ENCODE measurements around the gene ACTL8.

ACTL8 gene

DNA sequence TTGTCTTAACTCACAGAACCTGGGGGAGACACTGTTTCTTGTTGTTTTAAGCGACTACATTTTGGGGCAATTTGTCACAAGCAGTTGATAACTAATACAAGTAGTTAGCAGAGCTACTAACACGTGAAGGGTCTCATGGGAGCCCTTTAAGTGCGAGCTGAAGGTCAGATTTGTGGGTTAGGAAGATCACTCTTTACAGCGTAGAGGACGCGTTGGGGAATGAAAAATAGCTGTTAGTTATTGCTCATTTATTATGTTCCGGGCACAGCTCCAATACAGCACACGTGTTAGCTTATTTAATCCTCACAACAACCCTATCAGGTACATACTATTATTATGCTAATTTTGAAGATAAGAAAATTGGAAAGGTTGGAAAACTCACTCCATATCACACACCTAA is 95.9 kb downstream of the ACTL8 start:
- no peak for DNase-seq

DNA sequence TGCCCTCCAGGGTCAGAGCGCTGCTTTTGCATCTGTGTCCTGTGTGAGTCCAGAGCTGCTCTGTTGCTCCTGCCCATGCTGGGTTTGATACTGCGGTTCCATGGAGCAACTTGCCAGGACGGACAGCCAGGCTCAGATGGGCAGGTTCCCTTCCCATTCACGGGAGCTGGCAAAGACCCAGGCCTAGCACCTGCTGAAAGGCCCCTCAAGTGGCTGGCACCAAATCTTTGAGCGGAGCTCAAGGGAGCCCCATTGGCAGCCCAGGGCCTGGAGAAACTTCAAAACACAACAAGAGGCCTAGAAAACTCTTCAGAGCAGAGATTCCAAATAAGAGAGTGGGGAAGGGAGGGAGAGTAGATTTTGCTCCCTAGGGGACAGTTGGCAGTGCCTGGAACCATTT is 97.2 kb downstream of the ACTL8 start:
- no peak for DNase-seq

DNA sequence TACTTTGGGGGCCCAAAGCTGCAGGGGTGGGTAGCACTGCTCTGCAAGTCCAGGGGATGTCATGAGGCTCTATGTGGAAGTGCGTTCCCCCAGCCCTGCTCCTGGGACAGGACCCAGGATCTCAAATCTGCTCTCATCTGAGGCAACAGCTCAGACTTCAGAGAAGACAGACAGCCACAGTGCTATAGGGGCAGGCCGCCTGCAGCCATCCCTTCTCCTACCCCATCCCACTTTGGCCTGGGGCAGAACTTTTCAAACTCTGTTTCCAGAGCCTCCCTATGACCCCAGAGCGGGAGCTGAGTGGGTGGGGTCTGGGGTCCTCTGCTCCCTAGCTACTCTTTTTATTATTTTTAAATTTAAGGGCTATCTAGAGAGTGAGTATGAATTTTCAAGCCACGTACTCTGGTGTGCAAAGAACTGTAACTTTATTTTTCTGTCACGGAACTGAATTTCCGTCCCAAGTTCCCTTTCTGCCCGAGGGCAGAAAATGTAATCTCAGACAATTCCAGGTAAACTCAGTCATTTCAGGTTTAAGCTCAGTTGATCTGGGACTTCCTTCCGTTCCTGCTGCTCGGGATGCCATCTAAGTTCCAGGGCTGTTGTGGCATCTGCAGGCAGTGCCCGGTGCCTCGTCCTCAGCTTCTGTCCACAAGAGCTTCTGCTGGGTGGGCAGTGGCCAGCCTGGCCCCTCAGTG is 98.3 kb downstream of the ACTL8 start:
- no peak for DNase-seq

DNA sequence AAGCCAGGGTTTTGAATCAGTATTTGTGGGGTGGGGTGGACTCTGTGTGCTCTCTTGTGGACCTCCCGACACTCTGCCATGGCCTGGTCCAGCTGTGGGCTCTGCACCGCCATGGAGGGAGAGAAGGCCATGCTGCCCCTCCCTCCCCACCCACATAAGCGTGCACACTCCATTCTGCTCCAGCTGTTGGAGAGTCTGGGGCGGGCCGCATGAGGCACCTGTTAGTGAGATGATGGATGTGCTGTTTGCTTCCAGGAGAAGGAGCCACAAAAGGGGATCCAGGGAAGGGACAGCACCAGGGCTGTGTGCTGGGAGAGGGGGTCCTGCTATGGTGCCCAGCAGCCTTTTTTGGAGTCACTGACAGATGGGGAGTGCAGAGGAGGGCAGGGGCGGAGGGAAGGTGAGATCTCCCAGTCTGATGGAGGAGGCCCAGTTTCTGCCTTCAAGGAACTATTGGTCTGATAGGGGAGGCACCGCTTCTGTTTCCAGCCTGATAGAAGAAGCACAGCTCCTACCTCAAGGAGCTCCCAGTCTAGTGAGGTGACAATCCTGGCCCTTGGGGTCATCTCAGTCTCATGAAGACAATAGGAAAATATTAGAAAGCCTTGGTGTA is 101.5 kb downstream of the ACTL8 start:
- no peak for DNase-seq

DNA sequence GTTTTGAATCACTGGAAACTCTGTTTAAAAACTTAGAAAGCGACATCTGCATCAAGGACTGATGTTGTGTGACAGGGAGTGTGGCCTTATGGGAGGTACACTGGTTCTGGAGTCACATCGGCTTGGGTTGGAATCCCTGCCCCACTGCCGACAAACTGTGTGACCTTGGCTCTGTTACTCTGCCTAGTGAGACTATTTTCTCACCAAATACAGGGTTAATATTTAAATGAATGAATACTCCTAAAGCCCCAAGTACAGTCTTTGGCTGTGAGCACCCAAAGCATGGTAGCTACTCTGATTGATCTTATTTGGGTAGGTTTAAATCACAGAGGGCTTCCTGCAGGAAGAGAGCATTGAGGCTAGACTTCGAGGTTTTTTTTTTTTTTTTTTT is 102.0 kb downstream of the ACTL8 start:
- DNase-seq = no peak

GRCh38 chr1:17857996-17858395 is 102.9 kb downstream of the ACTL8 start:
- DNase-seq = no peak

DNA sequence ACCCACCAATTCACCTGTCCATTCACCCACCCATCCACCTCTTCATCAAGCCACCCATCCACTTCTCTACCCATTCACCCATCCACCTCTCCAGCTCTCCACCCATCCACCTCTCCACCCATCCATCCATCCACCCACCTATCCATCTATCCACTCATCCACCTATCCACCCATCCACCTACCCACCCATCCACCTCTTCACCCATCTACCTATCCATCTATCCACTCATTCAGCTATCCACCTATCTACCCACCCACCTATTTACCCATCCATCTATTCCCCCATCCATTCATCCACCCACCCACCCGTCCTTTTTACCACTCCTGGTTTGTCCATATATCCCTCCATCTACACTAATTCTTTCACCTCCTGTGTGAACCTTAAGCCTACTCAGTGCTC is 105.7 kb downstream of the ACTL8 start:
- DNase-seq = no peak

GRCh38 chr1:17861685-17862084 is 106.6 kb downstream of the ACTL8 start:
- DNase-seq = no peak

- DNase-seq = no peak
Observed at GRCh38 chr1:17862121-17862520, 107.0 kb downstream of the ACTL8 start.

- DNase-seq = no peak
Observed at GRCh38 chr1:17865912-17866739, 111.0 kb downstream of the ACTL8 start.

DNA sequence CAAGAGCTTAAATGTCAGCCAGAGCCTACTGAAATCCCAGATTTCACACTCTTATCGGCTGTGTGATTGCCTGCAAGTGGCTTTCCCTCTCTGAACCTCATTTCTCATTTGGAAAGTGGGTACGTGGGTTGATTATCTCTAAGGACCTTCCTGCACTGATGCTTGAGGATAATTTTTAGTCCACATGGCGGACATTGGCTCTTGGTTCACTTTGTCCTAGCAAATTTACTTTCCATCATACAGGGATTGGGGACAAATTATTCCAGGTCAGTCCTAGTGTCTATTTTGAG is 111.6 kb downstream of the ACTL8 start:
- no peak for DNase-seq

GRCh38 chr1:17867470-17867869 is 112.3 kb downstream of the ACTL8 start:
- no peak for DNase-seq

GRCh38 chr1:17869815-17870214 is 114.7 kb downstream of the ACTL8 start:
- DNase-seq = no peak

DNA sequence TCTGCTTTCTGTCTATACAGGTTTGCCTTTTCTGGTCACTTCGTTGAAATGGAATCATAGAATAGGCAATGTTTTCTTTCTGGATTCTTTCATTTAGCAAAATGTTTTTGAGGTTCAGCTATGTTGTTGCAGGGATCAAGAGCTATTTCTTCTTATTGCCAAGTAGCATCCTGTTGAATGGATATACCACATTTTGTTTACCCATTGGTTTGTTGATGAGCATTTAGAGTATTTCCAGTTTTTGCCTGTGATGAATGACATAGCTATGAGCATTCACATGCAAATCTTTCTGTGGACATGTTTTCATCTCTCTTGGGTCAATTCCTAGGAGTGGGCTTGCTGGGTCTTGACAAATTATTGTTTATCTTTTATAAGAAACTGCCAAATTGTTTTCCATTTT is 115.5 kb downstream of the ACTL8 start:
- no peak for DNase-seq

- DNase-seq = no peak
Observed at GRCh38 chr1:17873007-17873675, 118.0 kb downstream of the ACTL8 start.

DNA sequence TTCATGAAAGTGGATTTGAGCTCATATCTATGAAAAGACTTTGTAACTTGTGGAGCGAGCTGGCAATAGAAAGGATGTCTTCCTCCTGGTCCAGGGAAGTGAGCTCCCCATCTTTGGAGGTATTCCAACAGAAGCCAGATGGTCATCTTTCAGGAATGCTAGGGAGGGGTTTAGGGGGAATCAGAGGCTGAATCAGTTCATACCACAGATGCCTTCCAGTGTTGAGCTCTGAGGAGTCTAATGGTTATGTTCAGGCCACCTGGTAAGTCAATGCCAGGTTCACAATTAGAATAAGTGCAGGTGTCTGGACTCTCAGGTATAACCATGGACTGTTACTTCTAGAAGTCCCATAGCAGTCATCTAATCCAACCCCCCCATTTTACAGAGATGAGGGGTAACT is 119.1 kb downstream of the ACTL8 start:
- DNase-seq = no peak

GRCh38 chr1:17874710-17875109 is 119.6 kb downstream of the ACTL8 start:
- no peak for DNase-seq

DNA sequence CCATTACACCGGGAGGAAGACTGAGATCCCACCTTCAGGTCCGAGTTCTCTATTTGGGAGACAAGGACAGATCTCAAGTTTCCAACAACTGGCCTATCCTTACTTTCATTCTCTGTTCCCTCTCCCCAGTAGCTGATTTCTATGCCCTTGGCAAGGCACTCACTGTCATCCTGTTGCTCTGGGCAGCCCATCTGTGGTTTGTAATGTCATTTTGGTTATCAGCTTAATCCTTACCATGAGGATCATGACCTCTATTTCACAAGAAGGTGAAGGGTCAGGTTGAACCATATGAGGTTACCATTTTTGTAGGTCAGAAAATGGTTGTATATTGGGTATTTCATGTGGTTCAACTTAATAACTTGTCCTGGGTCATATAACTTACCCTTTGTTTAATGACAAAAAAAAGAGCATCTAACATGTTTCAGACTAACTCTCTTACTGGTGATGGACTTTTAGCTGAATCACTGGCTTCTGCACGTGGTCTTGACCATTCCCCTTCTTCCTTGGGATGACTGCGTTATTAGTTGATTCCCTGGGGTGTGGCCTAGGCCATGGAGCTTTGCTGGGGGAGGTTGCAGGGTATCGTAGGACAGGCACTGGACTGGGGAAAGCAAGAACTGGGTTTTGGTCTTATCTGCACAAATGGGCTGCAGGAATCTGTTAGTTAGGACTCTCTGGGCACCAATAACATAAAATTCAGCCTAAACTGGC is 120.2 kb downstream of the ACTL8 start:
- DNase-seq = no peak

GRCh38 chr1:17875882-17876280 is 120.7 kb downstream of the ACTL8 start:
- no peak for DNase-seq
